ENCODE data around the gene PAQR3.

GRCh38 chr4:78901882-78902281 is 37.4 kb downstream of the PAQR3 start:
- TF ChIP-seq SNAPC5 (CRISPR knock-in tag; IDR thresholded peaks at IDR 0.05) (no peak), CBX5 (IDR thresholded peaks at IDR 0.05; ENCODE audit: borderline replicate concordance, low read depth) (no peak), U2AF1 (optimal IDR thresholded peaks at IDR 0.05; ENCODE audit: low read depth, low read length) (no peak), ZBTB7A (IDR thresholded peaks at IDR 0.05; ENCODE audit: borderline replicate concordance, control insufficient read depth, low read depth, low read length) (no peak), ZC3H4 (CRISPR knock-in tag; IDR thresholded peaks at IDR 0.05; ENCODE audit: borderline replicate concordance) (no peak), CCAR2 (IDR thresholded peaks at IDR 0.05; ENCODE audit: low read depth, low read length) (no peak), CTCF (IDR thresholded peaks at IDR 0.05 in 2 of 3, conservative IDR thresholded peaks at IDR 0.05 in 1 of 3; ENCODE audit: insufficient read depth in 2 of 3, low read depth in 1 of 3, low read length in 3 of 3) (no peak), CEBPG (CRISPR knock-in tag; IDR thresholded peaks at IDR 0.05) (no peak), CEBPG (tag; conservative IDR thresholded peaks at IDR 0.05 in 1 of 2, IDR thresholded peaks at IDR 0.05 in 1 of 2) (no peak), CREB1 (IDR thresholded peaks at IDR 0.05) (no peak), CREB1 (CRISPR knock-in tag; IDR thresholded peaks at IDR 0.05) (no peak)
- TF ChIP-seq, protein P1, sequence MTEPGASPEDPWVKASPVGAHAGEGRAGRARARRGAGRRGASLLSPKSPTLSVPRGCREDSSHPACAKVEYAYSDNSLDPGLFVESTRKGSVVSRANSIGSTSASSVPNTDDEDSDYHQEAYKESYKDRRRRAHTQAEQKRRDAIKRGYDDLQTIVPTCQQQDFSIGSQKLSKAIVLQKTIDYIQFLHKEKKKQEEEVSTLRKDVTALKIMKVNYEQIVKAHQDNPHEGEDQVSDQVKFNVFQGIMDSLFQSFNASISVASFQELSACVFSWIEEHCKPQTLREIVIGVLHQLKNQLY (CRISPR knock-in tag; conservative IDR thresholded peaks at IDR 0.05): no peak
- TF ChIP-seq, protein P2, sequence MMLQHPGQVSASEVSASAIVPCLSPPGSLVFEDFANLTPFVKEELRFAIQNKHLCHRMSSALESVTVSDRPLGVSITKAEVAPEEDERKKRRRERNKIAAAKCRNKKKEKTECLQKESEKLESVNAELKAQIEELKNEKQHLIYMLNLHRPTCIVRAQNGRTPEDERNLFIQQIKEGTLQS (IDR thresholded peaks at IDR 0.05): no peak
- TF ChIP-seq, protein P2 (CRISPR knock-in tag; conservative IDR thresholded peaks at IDR 0.05): no peak

All from K562 (cell line).